DND-41 (cell line): ENCODE measurements around the gene H6PD.

Experiments used
- EZH2 ChIP-seq: IDR thresholded peaks from 3 replicates; pipeline ENCODE4 v1.6.1; 2012; ENCODE audit warnings: borderline replicate concordance, low read depth, mild to moderate bottlenecking, moderate library complexity, low read length, inconsistent platforms; ENCODE audit not compliant: severe bottlenecking
- TF ChIP-seq, protein P1 (sequence below): IDR thresholded peaks from 2 replicates; pipeline ENCODE4 v1.5.1; 2012; ENCODE audit warnings: borderline replicate concordance, low read length, moderate library complexity, mild to moderate bottlenecking; ENCODE audit not compliant: poor library complexity, severe bottlenecking; ENCODE audit errors: extremely low read depth

DNA sequence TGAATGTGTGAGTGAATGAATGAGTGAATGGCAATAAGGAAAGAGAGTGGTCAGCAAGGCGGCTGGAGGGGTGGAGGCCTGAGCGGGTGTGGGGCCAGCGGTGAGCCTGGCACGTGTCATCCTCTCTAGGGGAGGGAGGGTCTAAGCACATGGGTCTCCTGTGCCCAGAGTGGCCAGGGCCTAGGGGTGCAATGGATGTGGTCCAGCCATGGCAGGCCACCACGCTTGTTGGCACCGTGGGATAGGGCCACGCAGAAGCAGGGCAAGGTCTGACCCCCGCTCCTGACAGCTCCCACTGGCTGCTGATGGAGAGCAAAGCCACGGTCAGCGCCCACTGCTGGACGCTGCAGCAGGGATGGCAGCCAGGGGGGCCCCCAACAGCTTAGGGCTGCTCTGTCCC lies 38.6 kb downstream of the H6PD start:
- TF ChIP-seq, protein P1, sequence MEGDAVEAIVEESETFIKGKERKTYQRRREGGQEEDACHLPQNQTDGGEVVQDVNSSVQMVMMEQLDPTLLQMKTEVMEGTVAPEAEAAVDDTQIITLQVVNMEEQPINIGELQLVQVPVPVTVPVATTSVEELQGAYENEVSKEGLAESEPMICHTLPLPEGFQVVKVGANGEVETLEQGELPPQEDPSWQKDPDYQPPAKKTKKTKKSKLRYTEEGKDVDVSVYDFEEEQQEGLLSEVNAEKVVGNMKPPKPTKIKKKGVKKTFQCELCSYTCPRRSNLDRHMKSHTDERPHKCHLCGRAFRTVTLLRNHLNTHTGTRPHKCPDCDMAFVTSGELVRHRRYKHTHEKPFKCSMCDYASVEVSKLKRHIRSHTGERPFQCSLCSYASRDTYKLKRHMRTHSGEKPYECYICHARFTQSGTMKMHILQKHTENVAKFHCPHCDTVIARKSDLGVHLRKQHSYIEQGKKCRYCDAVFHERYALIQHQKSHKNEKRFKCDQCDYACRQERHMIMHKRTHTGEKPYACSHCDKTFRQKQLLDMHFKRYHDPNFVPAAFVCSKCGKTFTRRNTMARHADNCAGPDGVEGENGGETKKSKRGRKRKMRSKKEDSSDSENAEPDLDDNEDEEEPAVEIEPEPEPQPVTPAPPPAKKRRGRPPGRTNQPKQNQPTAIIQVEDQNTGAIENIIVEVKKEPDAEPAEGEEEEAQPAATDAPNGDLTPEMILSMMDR = no peak
- TF ChIP-seq EZH2 = no peak
